ENCODE measurements around the gene ACACA.

DNA sequence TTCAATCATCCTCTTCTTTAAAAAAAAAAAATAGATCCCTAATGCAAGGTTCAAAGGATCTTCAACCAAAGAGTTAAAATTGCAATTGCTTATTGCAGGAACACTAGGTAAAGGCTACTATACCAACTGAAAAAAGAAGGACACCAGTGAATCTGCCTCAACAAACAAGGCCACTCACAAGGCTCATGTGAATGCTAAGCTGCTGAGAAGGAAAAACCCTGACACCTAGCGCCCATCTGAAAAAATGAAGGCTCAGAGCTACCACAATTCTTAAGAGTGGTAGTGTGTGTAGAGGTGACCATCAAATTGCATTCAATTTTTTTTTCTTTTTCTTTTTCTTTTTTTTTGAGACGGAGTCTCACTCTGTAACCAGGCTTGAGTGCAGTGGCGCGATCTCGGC lies 232.4 kb downstream of the ACACA start:
- TF ChIP-seq ZNF384 (IDR thresholded peaks at IDR 0.05): no peak
- TF ChIP-seq TARDBP (IDR thresholded peaks at IDR 0.05): no peak
- TF ChIP-seq SP1 (IDR thresholded peaks at IDR 0.05): no peak
- no peak for TF ChIP-seq BHLHE40 (IDR thresholded peaks at IDR 0.05; ENCODE audit: borderline replicate concordance)
- no peak for TF ChIP-seq FOXA1 (IDR thresholded peaks at IDR 0.05)
- no peak for TF ChIP-seq NFRKB (IDR thresholded peaks at IDR 0.05)
- TF ChIP-seq ARNT (IDR thresholded peaks at IDR 0.05): no peak
- TF ChIP-seq SUZ12 (IDR thresholded peaks at IDR 0.05): no peak
- no peak for TF ChIP-seq FOXM1 (IDR thresholded peaks at IDR 0.05; ENCODE audit: borderline replicate concordance)

Measured in HEK293T (cell line).